ENCODE measurements around the gene UNC5B. TPM values are rescaled to one million over a fixed set of nuclear protein-coding genes. Genes with fewer than 3 reads are reported as not detected.

The UNC5B gene
- total RNA-seq, 2 donors from 2014 or later = 7.1 to 8.4 TPM

DNA sequence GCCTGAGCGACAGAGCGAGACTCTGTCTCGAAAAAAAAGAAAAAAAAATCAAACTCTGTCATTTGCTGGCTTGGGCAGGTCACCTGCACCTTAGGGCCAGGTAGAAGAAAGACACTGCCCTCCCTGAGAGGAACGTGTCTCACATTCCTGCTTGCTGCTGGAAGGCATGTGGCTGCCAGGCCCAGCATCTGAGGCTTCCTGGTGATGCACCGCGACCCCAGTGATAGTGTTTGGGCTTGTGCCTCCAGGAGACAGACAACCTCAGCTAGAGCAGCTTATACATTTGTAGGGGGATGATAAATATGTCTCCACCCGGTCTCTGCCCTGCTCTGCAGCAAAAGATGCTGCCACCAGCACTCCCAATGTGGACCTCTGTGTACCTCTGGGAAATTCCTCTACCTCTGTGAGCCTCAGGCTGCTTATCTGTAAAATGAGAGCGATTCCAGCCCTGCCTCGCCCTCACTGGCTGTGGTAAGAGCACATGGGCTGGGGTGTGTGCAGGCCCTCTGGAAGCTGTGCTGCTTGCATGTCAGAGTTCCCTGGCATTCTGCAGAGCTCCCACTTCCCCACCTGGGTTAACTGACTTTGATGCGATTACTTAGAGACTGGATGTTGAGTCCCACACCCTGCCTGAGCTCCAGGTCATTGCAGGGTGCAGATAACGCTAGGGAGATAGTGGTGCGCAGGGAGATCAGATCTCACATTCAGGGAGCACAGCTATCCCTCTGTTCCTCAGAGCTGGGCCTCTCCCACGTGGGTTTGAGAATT lies 126.5 kb downstream of the UNC5B start:
- intact Hi-C loops (cut with DNase I) = loop anchor here in 1 of 2 donors (10.0 kb wide), 1 partner anchor 236 kb away; no protein-coding TSS in a partner anchor
- DNase-seq (ENCODE audit: low spot score) = no peak

GRCh38 chr10:71339796-71340589 lies 127.6 kb downstream of the UNC5B start:
- no peak for DNase-seq (ENCODE audit: low spot score)
- intact Hi-C loops (cut with DNase I) = loop anchor here in 1 of 2 donors (10.0 kb wide), 1 partner anchor 235 kb away; no protein-coding TSS in a partner anchor

GRCh38 chr10:71342573-71343391 lies 130.4 kb downstream of the UNC5B start:
- DNase-seq (ENCODE audit: low spot score) = no peak

GRCh38 chr10:71343392-71343773 lies 131.0 kb downstream of the UNC5B start:
- intact Hi-C loops (cut with DNase I) = no loop called here
- DNase-seq (ENCODE audit: low spot score) = no peak

More at GRCh38 chr10:71342573-71343391, 130.4 kb downstream of the UNC5B start:
- intact Hi-C loops (cut with DNase I) = no loop called here

DNA sequence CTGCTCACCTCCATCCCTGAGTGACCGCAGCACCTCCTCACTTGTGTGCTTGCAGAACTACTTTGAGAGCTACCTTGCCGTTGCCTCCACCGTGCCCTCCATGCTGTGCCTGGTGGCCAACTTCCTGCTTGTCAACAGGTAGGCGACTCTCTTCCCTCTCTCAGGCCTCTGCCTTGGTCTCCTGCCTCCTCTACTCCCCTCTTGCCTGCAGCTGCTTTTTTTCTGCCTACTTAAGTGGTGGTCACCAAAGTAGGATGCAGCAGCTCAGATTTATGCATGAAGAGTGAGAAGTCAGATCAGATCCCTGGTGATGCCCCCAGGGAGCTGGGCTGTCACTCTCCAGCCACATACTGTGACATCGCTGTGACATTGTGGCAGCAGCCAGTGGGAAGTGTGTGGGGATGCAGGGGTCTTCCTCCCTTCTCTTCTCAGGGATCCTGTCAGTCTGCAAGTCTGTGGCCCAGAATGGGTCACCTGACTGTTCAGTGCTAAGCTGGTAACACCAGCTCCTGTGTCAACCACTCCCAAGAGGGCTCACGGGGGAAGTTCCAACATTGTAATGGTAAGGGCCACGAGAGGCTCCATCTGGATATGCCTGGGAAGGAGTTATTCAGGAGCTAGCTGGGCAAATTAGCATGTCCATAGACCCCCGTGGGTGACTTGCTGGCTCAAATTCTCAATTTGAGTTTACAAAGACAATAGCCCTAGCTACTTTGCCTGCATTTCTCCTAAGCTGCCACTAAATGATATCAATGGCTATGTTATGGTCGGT lies 132.0 kb downstream of the UNC5B start:
- DNase-seq (ENCODE audit: low spot score) = no peak
- intact Hi-C loops (cut with DNase I) = no loop called here

- DNase-seq (ENCODE audit: low spot score) = no peak
- intact Hi-C loops (cut with DNase I) = no loop called here
Measured at GRCh38 chr10:71344993-71345480, 132.7 kb downstream of the UNC5B start.

DNA sequence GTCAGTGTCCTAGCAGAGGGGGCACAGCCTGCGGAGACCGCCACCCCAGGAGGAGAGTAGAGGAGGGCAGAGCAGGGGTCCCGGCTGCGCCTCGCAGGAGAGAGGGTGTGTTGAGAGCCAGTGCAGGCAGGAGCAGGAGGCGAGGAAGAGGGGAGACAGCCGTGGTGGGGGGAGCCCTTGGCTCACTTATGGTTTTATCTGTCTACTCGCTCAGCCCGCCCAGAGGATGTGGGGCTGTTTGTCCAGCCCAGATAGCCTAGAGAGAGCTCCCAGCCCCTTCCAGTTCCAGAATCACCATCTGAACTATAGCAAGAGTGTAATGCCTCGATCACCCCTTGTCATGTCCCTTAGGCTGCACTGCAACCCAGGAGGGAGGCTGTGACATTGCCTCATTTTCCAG lies 133.3 kb downstream of the UNC5B start:
- no peak for DNase-seq (ENCODE audit: low spot score)
- intact Hi-C loops (cut with DNase I) = no loop called here

DNA sequence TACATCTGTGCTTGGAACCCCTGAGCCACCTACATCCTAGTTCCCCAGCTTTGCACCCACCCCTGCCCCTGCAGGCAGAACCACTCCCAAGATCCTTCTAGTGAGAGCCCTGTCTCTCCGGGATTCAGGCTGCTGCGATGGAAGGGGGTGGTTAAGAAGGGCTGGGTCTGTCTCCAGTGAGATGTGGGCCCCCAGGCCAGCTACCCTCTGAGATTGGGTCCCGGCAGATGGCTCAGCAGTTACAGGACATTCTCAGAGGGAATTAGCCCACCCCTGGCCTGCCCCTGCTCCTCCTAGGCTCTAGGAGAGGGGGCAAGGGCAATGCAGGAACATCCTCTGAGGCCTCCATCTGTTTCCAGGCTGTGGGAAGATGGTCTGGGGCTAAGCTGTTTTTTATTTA lies 134.4 kb downstream of the UNC5B start:
- no peak for DNase-seq (ENCODE audit: low spot score)
- intact Hi-C loops (cut with DNase I) = no loop called here

- intact Hi-C loops (cut with DNase I) = no loop called here
- DNase-seq (ENCODE audit: low spot score) = no peak
Measured at GRCh38 chr10:71347587-71348395, 135.4 kb downstream of the UNC5B start.

GRCh38 chr10:71348850-71349249 lies 136.5 kb downstream of the UNC5B start:
- no peak for DNase-seq (ENCODE audit: low spot score)
- intact Hi-C loops (cut with DNase I) = no loop called here

GRCh38 chr10:71349406-71349805 lies 137.0 kb downstream of the UNC5B start:
- intact Hi-C loops (cut with DNase I) = no loop called here
- DNase-seq (ENCODE audit: low spot score) = no peak

GRCh38 chr10:71351087-71351486 lies 138.7 kb downstream of the UNC5B start:
- intact Hi-C loops (cut with DNase I) = no loop called here
- no peak for DNase-seq (ENCODE audit: low spot score)

DNA sequence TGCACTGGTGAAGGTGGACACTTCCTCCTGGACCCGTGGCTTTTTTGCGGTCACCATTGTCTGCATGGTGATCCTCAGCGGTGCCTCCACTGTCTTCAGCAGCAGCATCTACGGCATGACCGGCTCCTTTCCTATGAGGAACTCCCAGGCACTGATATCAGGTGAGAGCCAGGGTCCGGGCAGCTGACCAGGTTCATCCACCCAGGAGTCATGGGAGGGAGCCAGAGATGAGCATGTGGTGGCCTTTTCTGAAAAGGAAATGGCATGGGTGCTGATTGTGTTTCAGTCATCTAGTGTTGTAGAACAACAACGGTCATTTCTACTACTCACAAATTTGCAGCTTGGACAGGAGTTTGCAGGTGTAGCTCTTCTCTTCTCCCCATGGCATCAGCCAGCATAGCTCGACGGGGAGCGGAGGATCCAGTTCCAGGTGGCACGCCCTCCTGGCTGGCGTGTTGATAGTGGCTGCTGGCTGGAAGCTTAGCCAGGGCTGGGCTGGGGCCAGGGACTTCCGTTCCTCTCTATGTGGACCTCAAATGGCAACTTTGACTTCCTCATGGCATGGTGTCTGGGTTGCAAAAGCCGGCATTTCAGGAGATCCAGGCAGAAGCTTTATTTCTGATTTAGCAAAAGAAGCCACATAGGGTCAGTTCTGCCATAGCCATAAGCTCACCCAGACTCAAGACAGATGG lies 139.4 kb downstream of the UNC5B start:
- no peak for DNase-seq (ENCODE audit: low spot score)
- intact Hi-C loops (cut with DNase I) = no loop called here

Other genes starting within 250 kb of the UNC5B start
- 1 to 10 TPM; 3.5 to 6.2 TPM for gene SLC29A3, start 106.7 kb downstream of the UNC5B start, total RNA-seq
- gene CDH23, start 184.3 kb downstream of the UNC5B start, total RNA-seq = 10 to 100 TPM; 24.5 to 43.0 TPM

All from posterior vena cava (tissue), 2 donors.